GM12872 (cell line): ENCODE measurements around the gene FBXO22.

Source experiments
- TF ChIP-seq, protein P1 (sequence below): IDR thresholded peaks from 3 replicates; pipeline ENCODE4 v1.5.1; 2011; ENCODE audit warnings: low read depth, mild to moderate bottlenecking, low read length, moderate library complexity; ENCODE audit not compliant: insufficient read depth

FBXO22 gene

GRCh38 chr15:75930866-75931265, 27.2 kb downstream of the FBXO22 start:
- TF ChIP-seq, protein P1, sequence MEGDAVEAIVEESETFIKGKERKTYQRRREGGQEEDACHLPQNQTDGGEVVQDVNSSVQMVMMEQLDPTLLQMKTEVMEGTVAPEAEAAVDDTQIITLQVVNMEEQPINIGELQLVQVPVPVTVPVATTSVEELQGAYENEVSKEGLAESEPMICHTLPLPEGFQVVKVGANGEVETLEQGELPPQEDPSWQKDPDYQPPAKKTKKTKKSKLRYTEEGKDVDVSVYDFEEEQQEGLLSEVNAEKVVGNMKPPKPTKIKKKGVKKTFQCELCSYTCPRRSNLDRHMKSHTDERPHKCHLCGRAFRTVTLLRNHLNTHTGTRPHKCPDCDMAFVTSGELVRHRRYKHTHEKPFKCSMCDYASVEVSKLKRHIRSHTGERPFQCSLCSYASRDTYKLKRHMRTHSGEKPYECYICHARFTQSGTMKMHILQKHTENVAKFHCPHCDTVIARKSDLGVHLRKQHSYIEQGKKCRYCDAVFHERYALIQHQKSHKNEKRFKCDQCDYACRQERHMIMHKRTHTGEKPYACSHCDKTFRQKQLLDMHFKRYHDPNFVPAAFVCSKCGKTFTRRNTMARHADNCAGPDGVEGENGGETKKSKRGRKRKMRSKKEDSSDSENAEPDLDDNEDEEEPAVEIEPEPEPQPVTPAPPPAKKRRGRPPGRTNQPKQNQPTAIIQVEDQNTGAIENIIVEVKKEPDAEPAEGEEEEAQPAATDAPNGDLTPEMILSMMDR: no peak

DNA sequence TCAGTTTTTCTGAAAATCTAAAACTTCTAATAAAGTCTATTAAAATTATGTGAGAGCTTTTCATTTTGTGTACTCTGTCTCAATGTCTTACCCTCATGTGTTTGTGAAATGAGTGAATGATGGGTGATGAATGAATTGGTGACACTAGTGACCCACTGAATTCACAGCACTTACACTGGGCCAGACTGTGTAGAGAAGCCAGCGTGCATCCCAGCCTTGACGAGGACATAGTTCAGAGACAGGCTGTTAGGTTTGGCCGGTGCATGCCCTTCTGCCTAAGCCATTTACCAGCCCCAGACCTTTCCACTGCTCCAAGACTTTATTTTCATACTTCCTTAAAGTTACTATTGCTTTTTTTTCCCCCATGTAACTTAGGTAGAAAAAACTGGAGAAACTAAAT, 38.8 kb downstream of the FBXO22 start:
- TF ChIP-seq, protein P1: no peak

GRCh38 chr15:75943246-75943645, 39.6 kb downstream of the FBXO22 start:
- TF ChIP-seq, protein P1: no peak

DNA sequence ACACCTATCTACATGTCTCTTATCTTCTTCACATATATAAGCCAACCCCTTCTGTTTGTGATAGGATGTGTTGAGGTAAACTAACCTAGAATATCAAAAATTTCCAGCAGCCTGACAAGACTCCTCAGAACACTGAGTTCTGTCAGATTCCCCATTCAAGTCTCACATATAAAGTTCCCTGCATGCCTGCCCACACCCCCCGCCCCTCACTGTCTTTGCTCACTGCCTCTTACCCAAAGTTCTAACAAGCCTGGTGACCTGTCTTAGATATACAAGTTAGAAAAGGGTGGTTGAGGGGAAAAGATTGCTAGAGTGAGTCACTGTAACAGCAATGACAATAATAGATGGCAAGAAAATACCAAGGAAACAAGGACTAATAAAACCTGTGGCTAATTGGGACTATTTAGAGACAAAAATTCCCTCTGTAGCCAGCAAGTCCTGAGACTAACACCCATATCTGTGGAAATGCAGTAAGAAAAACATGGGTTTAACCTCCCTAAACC, 40.1 kb downstream of the FBXO22 start:
- TF ChIP-seq, protein P1: no peak

DNA sequence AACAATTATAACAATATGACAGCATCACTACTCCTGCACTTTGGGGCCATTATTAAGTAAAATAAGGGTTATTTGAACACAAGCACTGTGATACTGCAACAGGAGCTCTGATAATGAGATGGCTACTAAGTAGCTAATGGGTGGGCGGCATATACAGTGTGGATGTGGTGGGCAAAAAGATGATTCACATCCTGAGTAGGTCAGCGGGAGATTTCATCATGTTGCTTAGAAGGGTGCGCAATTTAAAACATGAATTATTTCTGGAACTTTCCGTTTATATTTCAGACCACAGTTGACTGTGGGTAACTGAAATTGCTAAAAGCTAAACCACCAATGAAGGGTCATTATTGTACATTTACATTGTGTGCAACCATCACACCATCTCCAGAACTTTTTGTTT, 42.3 kb downstream of the FBXO22 start:
- TF ChIP-seq, protein P1: no peak

DNA sequence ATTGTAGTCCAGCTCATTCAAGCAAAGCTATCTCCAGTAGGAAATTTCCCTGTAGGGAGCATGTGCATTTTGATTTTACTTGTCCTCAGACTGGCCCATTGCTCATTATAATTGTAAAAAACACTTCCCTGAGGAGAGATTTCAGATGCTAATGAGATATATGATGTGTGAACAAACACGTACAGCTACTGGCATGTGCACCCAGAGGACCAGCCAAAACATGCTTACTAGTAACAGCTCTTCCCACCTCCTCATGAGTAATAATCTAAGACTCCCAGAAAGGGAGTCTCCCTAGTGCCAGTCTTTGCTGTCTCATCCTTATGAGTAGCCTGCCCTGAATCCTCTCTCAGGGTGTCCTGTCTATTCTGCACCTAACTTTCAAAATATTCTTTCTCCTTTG, 43.4 kb downstream of the FBXO22 start:
- TF ChIP-seq, protein P1: no peak

GRCh38 chr15:75948761-75949296, 45.2 kb downstream of the FBXO22 start:
- TF ChIP-seq, protein P1: no peak
